Panc1 (cell line): ENCODE measurements around the gene TECPR2. TPM values are rescaled to one million over a fixed set of nuclear protein-coding genes. Genes with fewer than 3 reads are reported as not detected.

Experiments used
- ATAC-seq: fragments of 200-7000 bp; cut with Tn5 transposase; 2 replicates; pipeline ENCODE4 v1.9.1; 2020; ENCODE audit warnings: mild to moderate bottlenecking, moderate library complexity
- BruUV-seq: library from RNA; stranded (reverse); fragments of 400-500 nt; replicated peaks from 2 replicates; lab custom pipeline; 2021; lab: Mats Ljungman, UMichigan
- CTCF ChIA-PET: fragments of 300-600 bp; sonication (Branson Sonifier 250); formaldehyde crosslinking; loops from one replicate; lab custom pipeline; 2022; ENCODE audit warnings: antibody characterized with exemption; lab: Charles Lee
- POLR2A ChIA-PET: fragments of 300-600 bp; sonication (Branson Sonifier 250); formaldehyde crosslinking; loops from one replicate; lab custom pipeline; 2022; ENCODE audit warnings: antibody characterized with exemption; lab: Charles Lee
- DNase-seq: peaks from one replicate; pipeline ENCODE4 v3.0.0-alpha.2; 2010; ENCODE audit warnings: low read depth, low spot score
- H3K27ac ChIP-seq: 2 replicates; pipeline ENCODE4 v1.5.1; 2011; ENCODE audit warnings: mild to moderate bottlenecking, low read length, inconsistent platforms
- H3K27me3 ChIP-seq: fragments of 200-500 bp; sonication (Bioruptor generic); 2 replicates; pipeline ENCODE4 v1.6.0; 2014; ENCODE audit warnings: low read length, inconsistent platforms; ENCODE audit not compliant: control insufficient read depth, insufficient read depth
- H3K36me3 ChIP-seq: fragments of 200-500 bp; sonication (Bioruptor generic); 2 replicates; pipeline ENCODE4 v1.5.1; 2014; ENCODE audit warnings: inconsistent platforms, mild to moderate bottlenecking, low read length, moderate library complexity; ENCODE audit not compliant: control insufficient read depth, insufficient read depth
- H3K4me1 ChIP-seq: 2 replicates; pipeline ENCODE4 v1.5.1; 2011; ENCODE audit warnings: inconsistent platforms, mild to moderate bottlenecking, low read length, moderate library complexity; ENCODE audit not compliant: control insufficient read depth, insufficient read depth
- H3K4me3 ChIP-seq, 2 experiments: 2 replicates each; pipeline ENCODE4 v1.5.1; 2011 to 2012; ENCODE audit warnings: low read depth in 2 of 2, low read length in 2 of 2, mild to moderate bottlenecking in 2 of 2, inconsistent platforms in 1 of 2, moderate library complexity in 1 of 2
- H3K9me3 ChIP-seq: fragments of 200-500 bp; sonication (Bioruptor generic); 2 replicates; pipeline ENCODE4 v1.5.1; 2014; ENCODE audit warnings: low read depth, mild to moderate bottlenecking, inconsistent platforms, low read length, moderate library complexity; ENCODE audit not compliant: control insufficient read depth, insufficient read depth
- POLR2AphosphoS5 ChIP-seq: IDR thresholded peaks from 2 replicates; pipeline ENCODE4 v1.6.1; 2012; ENCODE audit warnings: mild to moderate bottlenecking, low read depth, low read length, moderate library complexity
- REST ChIP-seq, 2 experiments: IDR thresholded peaks; 2 replicates each; pipeline ENCODE4 v1.6.1; 2011 to 2012; ENCODE audit warnings: low read depth in 2 of 2, control low read depth in 1 of 2, low read length in 1 of 2, mild to moderate bottlenecking in 1 of 2, moderate library complexity in 1 of 2; ENCODE audit not compliant: insufficient read depth in 1 of 2
- SIN3A ChIP-seq: IDR thresholded peaks from 2 replicates; pipeline ENCODE4 v1.6.1; 2012; ENCODE audit warnings: low read depth, mild to moderate bottlenecking, low read length, moderate library complexity, borderline replicate concordance; ENCODE audit not compliant: insufficient read depth
- TCF7L2 ChIP-seq: IDR thresholded peaks from 2 replicates; pipeline ENCODE4 v1.6.1; 2011; ENCODE audit warnings: mild to moderate bottlenecking, low read depth, low read length, inconsistent platforms
- in situ Hi-C: cut with HindIII; loops from 2 replicates; pipeline ENCODE4 v1.10.0; 2016; ENCODE audit warnings: low sequenced_read_pairs, low pct_unique_long_range_greater_than_20kb
- intact Hi-C: fragments of 100-400 bp; cut with micrococcal nuclease; formaldehyde crosslinking; loops from one replicate; pipeline ENCODE4 v1.10.0; 2022; ENCODE audit not compliant: unreplicated experiment
- total RNA-seq: library from RNA; stranded (reverse); gene quantifications from one replicate; pipeline ENCODE4 v1.2.1, GENCODE V29; 2021; ENCODE audit not compliant: unreplicated experiment
- TF ChIP-seq, protein P1 (sequence below): fragments of 450-650 bp; IDR thresholded peaks from 2 replicates; pipeline ENCODE4 v1.5.1; 2017; ENCODE audit warnings: mild to moderate bottlenecking

The TECPR2 gene
- total RNA-seq, 1 experiment from 2014 or later: 15.5 TPM

- intact Hi-C loops: no loop called here
- TF ChIP-seq TCF7L2 (no peak), SIN3A (no peak), REST (IDR thresholded peaks at IDR 0.05; ENCODE audit: insufficient read depth in 1 of 2, low read depth in 2 of 2, low read length in 1 of 2) (no peak), POLR2AphosphoS5 (no peak)
- TF ChIP-seq, protein P1, sequence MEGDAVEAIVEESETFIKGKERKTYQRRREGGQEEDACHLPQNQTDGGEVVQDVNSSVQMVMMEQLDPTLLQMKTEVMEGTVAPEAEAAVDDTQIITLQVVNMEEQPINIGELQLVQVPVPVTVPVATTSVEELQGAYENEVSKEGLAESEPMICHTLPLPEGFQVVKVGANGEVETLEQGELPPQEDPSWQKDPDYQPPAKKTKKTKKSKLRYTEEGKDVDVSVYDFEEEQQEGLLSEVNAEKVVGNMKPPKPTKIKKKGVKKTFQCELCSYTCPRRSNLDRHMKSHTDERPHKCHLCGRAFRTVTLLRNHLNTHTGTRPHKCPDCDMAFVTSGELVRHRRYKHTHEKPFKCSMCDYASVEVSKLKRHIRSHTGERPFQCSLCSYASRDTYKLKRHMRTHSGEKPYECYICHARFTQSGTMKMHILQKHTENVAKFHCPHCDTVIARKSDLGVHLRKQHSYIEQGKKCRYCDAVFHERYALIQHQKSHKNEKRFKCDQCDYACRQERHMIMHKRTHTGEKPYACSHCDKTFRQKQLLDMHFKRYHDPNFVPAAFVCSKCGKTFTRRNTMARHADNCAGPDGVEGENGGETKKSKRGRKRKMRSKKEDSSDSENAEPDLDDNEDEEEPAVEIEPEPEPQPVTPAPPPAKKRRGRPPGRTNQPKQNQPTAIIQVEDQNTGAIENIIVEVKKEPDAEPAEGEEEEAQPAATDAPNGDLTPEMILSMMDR: no peak
- Histone ChIP-seq H3K4me3 (no peak overlapping the region), H3K27me3 (no peaks in the 10 kb centered on the region), H3K36me3 (no peaks in the 10 kb centered on the region), H3K9me3 (no peaks in the 10 kb centered on the region), H3K4me1 (no peaks in the 10 kb centered on the region), H3K27ac (no peak overlapping the region)
- ChIA-PET CTCF (no interaction called here), POLR2A (no interaction called here)
- no TSS peak for BruUV-seq
- DNase-seq (no peak), ATAC-seq (no peak)
- in situ Hi-C loops: no loop called here
These were observed 61.8 kb downstream of the TECPR2 start for GRCh38 chr14:102424520-102424919.

DNA sequence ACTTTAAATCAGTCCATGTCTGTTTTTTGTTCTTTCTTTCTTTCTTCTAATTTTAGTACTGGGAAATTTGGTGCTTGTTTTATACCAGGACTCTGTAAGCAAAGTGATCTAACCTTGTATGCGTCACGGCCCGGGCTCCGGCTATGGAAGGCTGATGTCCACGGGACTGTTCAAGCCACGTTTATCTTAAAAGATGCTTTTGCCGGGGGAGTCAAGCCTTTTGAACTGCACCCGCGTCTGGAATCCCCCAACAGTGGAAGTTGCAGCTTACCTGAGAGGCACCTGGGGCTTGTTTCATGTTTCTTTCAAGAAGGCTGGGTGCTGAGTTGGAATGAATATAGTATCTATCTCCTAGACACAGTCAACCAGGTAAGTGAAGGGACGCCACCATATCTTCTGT is 62.2 kb downstream of the TECPR2 start:
- intact Hi-C loops: no loop called here
- in situ Hi-C loops: no loop called here
- ATAC-seq (no peak), DNase-seq (no peak)
- H3K27me3 ChIP-seq: no peaks in the 10 kb centered on the region
- ChIA-PET CTCF (no interaction called here), POLR2A (no interaction called here)
- H3K9me3 ChIP-seq: no peaks in the 10 kb centered on the region
- H3K4me1 ChIP-seq: no peaks in the 10 kb centered on the region
- no peak overlapping the region for H3K27ac ChIP-seq
- TF ChIP-seq, protein P1: no peak
- TF ChIP-seq TCF7L2: no peak
- TF ChIP-seq REST (IDR thresholded peaks at IDR 0.05; ENCODE audit: insufficient read depth in 1 of 2, low read depth in 2 of 2, low read length in 1 of 2): no peak
- no peak for TF ChIP-seq POLR2AphosphoS5
- TF ChIP-seq SIN3A: no peak
- no peak overlapping the region for H3K4me3 ChIP-seq
- no peaks in the 10 kb centered on the region for H3K36me3 ChIP-seq
- no TSS peak for BruUV-seq
